Lower leg skin (tissue), 4 donors: ENCODE results near the gene PPM1E. TPM values are rescaled to one million over a fixed set of nuclear protein-coding genes. Genes with fewer than 3 reads are reported as not detected.

Experiments
- DNase-seq, 2 donors: peaks; one replicate each; pipeline ENCODE4 v3.0.0-alpha.2; 2019; ENCODE audit warnings: low spot score in 2 of 2
- H3K4me3 ChIP-seq: fragments of 200-600 bp; sonication (generic); 2 replicates; pipeline ENCODE4 v1.5.1; 2017; ENCODE audit warnings: mild to moderate bottlenecking, low read depth; ENCODE audit not compliant: poor library complexity, severe bottlenecking
- POLR2A ChIP-seq, 2 donors: fragments of 450-650 bp; IDR thresholded peaks; one replicate each; pipeline ENCODE4 v1.6.1; 2016 to 2017; ENCODE audit warnings: antibody characterized with exemption in 2 of 2, mild to moderate bottlenecking in 1 of 2, moderate library complexity in 1 of 2
- WGBS, 2 donors: methylation state at CpG; one replicate each; pipeline ENCODE4 v1.1.5; 2018; 5-methylcytosine and 5-hydroxymethylcytosine counted together
- intact Hi-C: fragments of 100-400 bp; cut with DNase I; formaldehyde crosslinking; loops from one replicate; pipeline ENCODE4 v1.15.0; 2023; ENCODE audit warnings: low total_unique reads
- total RNA-seq, 4 donors: library from RNA; depleted of rRNA; stranded (reverse); fragments of >200 nt; gene quantifications; one replicate each; pipeline ENCODE4 v1.1.0, GENCODE V29; 2016
- TF ChIP-seq, protein P1 (sequence below), 3 donors: fragments of 450-650 bp; IDR thresholded peaks; one replicate each; pipeline ENCODE4 v1.5.1; 2016; ENCODE audit warnings: antibody characterized with exemption in 3 of 3, mild to moderate bottlenecking in 3 of 3, moderate library complexity in 2 of 3

PPM1E gene
- total RNA-seq, 4 donors from 2014 or later: 0.06 to 0.21 (median 0.15) TPM; not detected in 1

DNA sequence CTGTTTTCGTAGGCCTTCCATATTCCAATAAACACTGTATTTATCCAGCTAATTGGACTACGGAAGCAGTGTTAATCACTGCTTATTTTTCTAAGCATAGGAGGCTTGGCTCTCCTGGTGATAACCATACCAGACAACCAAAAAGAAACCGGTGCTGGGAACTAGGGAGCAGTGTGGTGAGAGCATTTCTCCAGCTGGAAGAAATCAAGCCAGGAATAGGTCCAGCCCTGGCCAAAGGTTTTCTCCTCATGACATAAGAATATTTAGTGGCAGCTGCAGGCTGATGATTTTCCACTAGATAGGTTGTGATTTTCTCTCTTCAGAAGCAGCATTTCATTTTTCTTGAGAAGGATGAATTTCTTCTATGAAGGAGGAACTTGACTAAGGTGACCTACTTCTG, 209.6 kb downstream of the PPM1E start:
- TF ChIP-seq POLR2A (IDR thresholded peaks at IDR 0.05): no peak
- TF ChIP-seq, protein P1, sequence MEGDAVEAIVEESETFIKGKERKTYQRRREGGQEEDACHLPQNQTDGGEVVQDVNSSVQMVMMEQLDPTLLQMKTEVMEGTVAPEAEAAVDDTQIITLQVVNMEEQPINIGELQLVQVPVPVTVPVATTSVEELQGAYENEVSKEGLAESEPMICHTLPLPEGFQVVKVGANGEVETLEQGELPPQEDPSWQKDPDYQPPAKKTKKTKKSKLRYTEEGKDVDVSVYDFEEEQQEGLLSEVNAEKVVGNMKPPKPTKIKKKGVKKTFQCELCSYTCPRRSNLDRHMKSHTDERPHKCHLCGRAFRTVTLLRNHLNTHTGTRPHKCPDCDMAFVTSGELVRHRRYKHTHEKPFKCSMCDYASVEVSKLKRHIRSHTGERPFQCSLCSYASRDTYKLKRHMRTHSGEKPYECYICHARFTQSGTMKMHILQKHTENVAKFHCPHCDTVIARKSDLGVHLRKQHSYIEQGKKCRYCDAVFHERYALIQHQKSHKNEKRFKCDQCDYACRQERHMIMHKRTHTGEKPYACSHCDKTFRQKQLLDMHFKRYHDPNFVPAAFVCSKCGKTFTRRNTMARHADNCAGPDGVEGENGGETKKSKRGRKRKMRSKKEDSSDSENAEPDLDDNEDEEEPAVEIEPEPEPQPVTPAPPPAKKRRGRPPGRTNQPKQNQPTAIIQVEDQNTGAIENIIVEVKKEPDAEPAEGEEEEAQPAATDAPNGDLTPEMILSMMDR (IDR thresholded peaks at IDR 0.05): no peak
- 79 to 82% methylated on average over 3 of the region's 3 CpGs for WGBS, 2 donors
- intact Hi-C loops: no loop called here
- H3K4me3 ChIP-seq: no peak overlapping the region
- no peak for DNase-seq

DNA sequence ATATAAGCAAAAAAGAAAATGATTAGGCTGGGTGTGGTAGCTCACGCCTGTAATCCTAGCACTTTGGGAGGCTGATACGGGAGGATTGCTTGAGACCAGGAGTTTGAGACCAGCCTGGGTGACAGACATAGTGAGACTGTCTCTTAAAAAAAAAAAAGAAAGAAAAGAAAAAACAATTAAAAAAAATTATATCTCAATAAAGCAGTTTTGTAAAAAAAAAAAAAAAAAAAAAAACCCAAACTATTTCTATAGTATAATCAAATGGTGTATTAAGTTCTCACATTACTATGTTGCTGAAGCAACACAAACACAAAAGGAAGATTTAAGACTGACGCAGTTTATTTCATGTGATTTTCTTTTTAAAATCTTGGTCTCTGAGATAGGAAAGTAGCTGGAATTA, 210.6 kb downstream of the PPM1E start:
- 91 to 92% methylated on average over 3 of the region's 3 CpGs for WGBS, 2 donors
- DNase-seq: no peak
- H3K4me3 ChIP-seq: no peak overlapping the region
- TF ChIP-seq, protein P1 (IDR thresholded peaks at IDR 0.05): no peak
- TF ChIP-seq POLR2A (IDR thresholded peaks at IDR 0.05): no peak
- intact Hi-C loops: no loop called here

DNA sequence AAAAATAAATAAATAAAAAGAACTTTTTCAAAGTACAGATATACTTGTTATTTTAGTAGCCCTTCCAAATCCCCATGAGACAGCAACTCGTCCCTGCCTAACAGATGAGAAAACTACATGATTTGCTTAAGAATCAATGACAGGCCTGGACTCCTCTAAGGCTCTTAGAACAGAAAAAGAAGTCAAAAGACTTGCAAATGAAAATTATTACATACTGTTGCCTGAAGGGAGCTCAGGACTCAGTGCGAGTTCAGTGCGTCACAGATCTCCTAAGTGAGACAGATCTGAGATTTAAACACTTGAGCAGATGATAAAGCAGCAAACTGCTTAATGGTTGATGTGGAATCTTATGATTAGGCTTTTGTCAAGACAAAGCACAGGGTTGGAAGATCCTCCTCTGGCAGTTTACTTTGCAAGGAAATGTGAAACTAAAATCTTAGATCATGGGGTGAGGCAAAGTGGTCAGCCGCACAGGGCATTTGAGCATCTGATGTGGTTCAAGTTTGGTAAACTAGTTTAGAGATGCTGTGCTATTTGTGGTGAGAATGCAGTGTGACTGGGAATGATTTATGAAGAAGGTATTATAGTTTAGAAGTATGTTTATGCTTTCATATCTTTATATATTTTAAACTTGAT, 212.9 kb downstream of the PPM1E start:
- intact Hi-C loops: no loop called here
- DNase-seq: no peak
- TF ChIP-seq, protein P1 (IDR thresholded peaks at IDR 0.05): no peak
- no peak for TF ChIP-seq POLR2A (IDR thresholded peaks at IDR 0.05)
- no peak overlapping the region for H3K4me3 ChIP-seq
- 77 to 82% methylated on average over 4 of the region's 4 CpGs for WGBS, 2 donors

DNA sequence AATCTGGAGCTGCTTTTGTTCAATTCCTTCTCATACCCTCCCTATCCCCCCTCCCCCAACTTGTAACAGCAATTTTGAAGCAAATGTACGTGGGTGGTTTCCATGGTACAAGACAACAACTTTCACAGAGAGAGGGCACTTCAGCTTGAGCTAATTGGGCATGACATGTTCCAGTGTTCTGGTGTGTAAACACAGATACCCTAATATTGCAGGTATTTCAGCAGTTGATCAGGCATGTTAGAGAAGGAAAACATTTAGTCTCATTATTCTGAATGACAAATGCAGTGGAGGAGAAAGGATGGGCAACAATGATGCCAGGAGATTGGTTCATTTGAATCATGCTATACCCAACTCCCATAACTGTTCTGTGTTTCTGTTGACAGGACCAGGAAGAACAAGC, 213.5 kb downstream of the PPM1E start:
- TF ChIP-seq, protein P1 (IDR thresholded peaks at IDR 0.05): no peak
- TF ChIP-seq POLR2A (IDR thresholded peaks at IDR 0.05): no peak
- no peak overlapping the region for H3K4me3 ChIP-seq
- DNase-seq: no peak
- intact Hi-C loops: no loop called here
- WGBS, 2 donors: 41 to 43% methylated on average over 1 of the region's 1 CpG

- TF ChIP-seq, protein P1 (IDR thresholded peaks at IDR 0.05): no peak
- TF ChIP-seq POLR2A (IDR thresholded peaks at IDR 0.05): no peak
- 92 to 97% methylated on average over 4 of the region's 4 CpGs for WGBS, 2 donors
These were observed 214.0 kb downstream of the PPM1E start for GRCh38 chr17:58969612-58970011.

More at GRCh38 chr17:58969612-58970011, 214.0 kb downstream of the PPM1E start:
- DNase-seq: no peak
- H3K4me3 ChIP-seq: no peak overlapping the region
- intact Hi-C loops: no loop called here
